WTC11 (cell line): ENCODE measurements around the gene STON2. TPM values are rescaled to one million over a fixed set of nuclear protein-coding genes. Genes with fewer than 3 reads are reported as not detected.

Source experiments
- ATAC-seq: fragments of 200-7000 bp; cut with Tn5 transposase; 2 replicates; pipeline ENCODE4 v1.10.0; 2021; ENCODE audit warnings: mild to moderate bottlenecking, moderate library complexity
- CTCF ChIA-PET: fragments of 300-600 bp; sonication (Branson Sonifier 250); formaldehyde crosslinking; loops from one replicate; lab custom pipeline; 2021; ENCODE audit warnings: antibody characterized with exemption; lab: Charles Lee
- POLR2A ChIA-PET: fragments of 350-600 bp; sonication (Branson Sonifier 250); formaldehyde crosslinking; loops from one replicate; lab custom pipeline; 2021; ENCODE audit warnings: antibody characterized with exemption; lab: Charles Lee
- DNase-seq: peaks from one replicate; pipeline ENCODE4 v3.0.0; 2021; ENCODE audit warnings: low spot score
- H3K27ac Mint-ChIP-seq: 2 replicates; pipeline ENCODE4 v1.8.0; 2021; ENCODE audit warnings: mixed read lengths
- H3K27me3 Mint-ChIP-seq: 2 replicates; pipeline ENCODE4 v1.8.0; 2021; ENCODE audit warnings: low read depth, mild to moderate bottlenecking, moderate library complexity, mixed read lengths
- H3K36me3 Mint-ChIP-seq: 2 replicates; pipeline ENCODE4 v1.8.0; 2021; ENCODE audit warnings: mixed read lengths
- H3K4me1 Mint-ChIP-seq: 2 replicates; pipeline ENCODE4 v1.8.0; 2022; ENCODE audit warnings: mixed read lengths
- H3K4me3 Mint-ChIP-seq: 2 replicates; pipeline ENCODE4 v1.8.0; 2021; ENCODE audit warnings: mild to moderate bottlenecking, moderate library complexity, mixed read lengths
- H3K9me3 Mint-ChIP-seq: 2 replicates; pipeline ENCODE4 v1.8.0; 2021; ENCODE audit warnings: mixed read lengths
- ATF1 ChIP-seq: sonication (generic); formaldehyde crosslinking; IDR thresholded peaks from 2 replicates; pipeline ENCODE4 v1.8.1; 2023; ENCODE audit warnings: mild to moderate bottlenecking, moderate library complexity, missing genetic modification reagents
- CREB1 ChIP-seq: sonication (generic); formaldehyde crosslinking; IDR thresholded peaks from 2 replicates; pipeline ENCODE4 v1.8.0; 2023; ENCODE audit warnings: mild to moderate bottlenecking, missing genetic modification reagents
- CREM ChIP-seq: sonication (generic); formaldehyde crosslinking; IDR thresholded peaks from 2 replicates; pipeline ENCODE4 v1.8.1; 2022; ENCODE audit warnings: mild to moderate bottlenecking, missing genetic modification reagents, moderate library complexity
- EMX1 ChIP-seq: fragments of 250-450 bp; sonication (Bioruptor Pico); IDR thresholded peaks from 2 replicates; pipeline ENCODE4 v1.8.0; 2021; ENCODE audit warnings: mild to moderate bottlenecking
- IRF2 ChIP-seq: sonication (generic); formaldehyde crosslinking; IDR thresholded peaks from 2 replicates; pipeline ENCODE4 v1.8.0; 2022; ENCODE audit warnings: low read depth, missing genetic modification reagents, borderline replicate concordance
- KAT7 ChIP-seq: sonication (generic); formaldehyde crosslinking; IDR thresholded peaks from 2 replicates; pipeline ENCODE4 v1.8.1; 2023; ENCODE audit warnings: missing genetic modification reagents, mild to moderate bottlenecking, borderline replicate concordance
- NFATC4 ChIP-seq: fragments of 250-450 bp; sonication (Bioruptor Pico); IDR thresholded peaks from 2 replicates; pipeline ENCODE4 v1.9.0; 2021; ENCODE audit warnings: mild to moderate bottlenecking
- NR3C1 ChIP-seq: sonication (generic); formaldehyde crosslinking; conservative IDR thresholded peaks from 2 replicates; pipeline ENCODE4 v1.8.1; 2023; ENCODE audit warnings: low read depth, mild to moderate bottlenecking, missing genetic modification reagents
- RELA ChIP-seq: sonication (generic); formaldehyde crosslinking; IDR thresholded peaks from 2 replicates; pipeline ENCODE4 v1.8.1; 2022; ENCODE audit warnings: missing genetic modification reagents, mild to moderate bottlenecking, borderline replicate concordance
- RORB ChIP-seq: fragments of 250-450 bp; sonication (Bioruptor Pico); IDR thresholded peaks from 2 replicates; pipeline ENCODE4 v1.9.0; 2021; ENCODE audit warnings: mild to moderate bottlenecking
- TEAD1 ChIP-seq: sonication (generic); formaldehyde crosslinking; IDR thresholded peaks from 2 replicates; pipeline ENCODE4 v1.8.0; 2022; ENCODE audit warnings: mild to moderate bottlenecking, missing genetic modification reagents
- ZBTB21 ChIP-seq: sonication (generic); formaldehyde crosslinking; IDR thresholded peaks from 2 replicates; pipeline ENCODE4 v1.8.1; 2023; ENCODE audit warnings: mild to moderate bottlenecking, missing genetic modification reagents, borderline replicate concordance
- ZNF263 ChIP-seq: sonication (generic); formaldehyde crosslinking; IDR thresholded peaks from 2 replicates; pipeline ENCODE4 v1.8.1; 2022; ENCODE audit warnings: low read depth, mild to moderate bottlenecking, moderate library complexity, missing genetic modification reagents
- ZNF416 ChIP-seq: fragments of 250-450 bp; sonication (Bioruptor Pico); IDR thresholded peaks from 2 replicates; pipeline ENCODE4 v1.9.0; 2021; ENCODE audit warnings: mild to moderate bottlenecking, inconsistent platforms
- ZNF423 ChIP-seq: fragments of 250-450 bp; sonication (Bioruptor Pico); IDR thresholded peaks from 2 replicates; pipeline ENCODE4 v2.1.2; 2022; ENCODE audit warnings: mild to moderate bottlenecking, moderate library complexity
- total RNA-seq: library from RNA; stranded (reverse); gene quantifications from 3 replicates; pipeline ENCODE4 v1.2.3, GENCODE V29; 2021
- TF ChIP-seq, protein P1 (sequence below): fragments of 200-600 bp; IDR thresholded peaks from 2 replicates; pipeline ENCODE4 v1.8.0; 2022; ENCODE audit warnings: antibody characterized with exemption
- TF ChIP-seq, protein P2 (sequence below): fragments of 250-450 bp; sonication (Bioruptor Pico); IDR thresholded peaks from 2 replicates; pipeline ENCODE4 v1.8.0; 2021; ENCODE audit warnings: mild to moderate bottlenecking
- TF ChIP-seq, protein P3 (sequence below): fragments of 250-450 bp; sonication (Bioruptor Pico); IDR thresholded peaks from 2 replicates; pipeline ENCODE4 v1.9.0; 2021; ENCODE audit warnings: mild to moderate bottlenecking
- TF ChIP-seq, protein P4 (sequence below): fragments of 250-450 bp; sonication (Bioruptor Pico); conservative IDR thresholded peaks from 2 replicates; pipeline ENCODE4 v1.9.0; 2021; ENCODE audit warnings: mild to moderate bottlenecking
- TF ChIP-seq, protein P5 (sequence below): sonication (generic); formaldehyde crosslinking; IDR thresholded peaks from 2 replicates; pipeline ENCODE4 v1.8.1; 2022; ENCODE audit warnings: low read depth, missing genetic modification reagents, borderline replicate concordance

STON2 gene
- total RNA-seq, 1 experiment from 2014 or later: 69.2 TPM

DNA sequence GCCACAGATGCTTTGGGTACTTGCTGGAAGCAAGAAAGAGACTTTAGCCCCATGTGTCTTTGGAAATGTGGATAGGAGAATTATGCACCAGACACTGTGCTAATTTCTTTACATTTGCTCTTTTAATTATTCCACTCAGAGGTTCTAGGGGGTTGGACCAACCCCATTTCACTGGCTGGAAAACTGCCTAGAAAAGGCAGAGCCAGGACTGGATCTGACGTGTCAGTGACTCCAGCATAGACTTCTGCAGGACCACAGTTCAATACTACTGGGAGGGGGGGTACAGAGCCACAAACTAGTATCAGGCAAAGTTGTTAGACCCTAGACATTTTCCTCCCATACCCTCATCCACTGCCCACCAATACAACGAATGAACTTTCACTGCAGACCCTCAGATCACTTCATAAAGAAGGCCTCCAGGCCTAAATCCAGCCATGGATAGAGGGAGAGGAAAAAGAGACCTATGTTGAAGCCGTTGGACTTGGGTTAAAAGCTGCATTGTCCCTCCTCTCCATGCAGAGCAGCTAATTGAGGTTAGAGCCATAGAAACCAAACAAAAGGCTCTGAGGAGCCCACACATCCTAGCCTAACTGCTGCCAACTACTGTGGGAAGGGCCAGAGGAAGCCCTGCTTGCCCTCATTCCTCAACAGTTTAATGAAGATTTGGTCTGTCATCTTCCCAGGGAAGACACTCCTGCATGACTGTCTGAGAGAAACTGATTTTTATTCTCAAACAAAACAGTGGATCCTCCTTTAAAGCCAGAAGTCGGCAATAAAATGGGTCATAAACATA, 68.7 kb downstream of the STON2 start (continued):
- TF ChIP-seq TEAD1 (CRISPR knock-in tag) (no peak), KAT7 (CRISPR knock-in tag) (no peak), ATF1 (CRISPR knock-in tag) (no peak)
- TF ChIP-seq, protein P1, sequence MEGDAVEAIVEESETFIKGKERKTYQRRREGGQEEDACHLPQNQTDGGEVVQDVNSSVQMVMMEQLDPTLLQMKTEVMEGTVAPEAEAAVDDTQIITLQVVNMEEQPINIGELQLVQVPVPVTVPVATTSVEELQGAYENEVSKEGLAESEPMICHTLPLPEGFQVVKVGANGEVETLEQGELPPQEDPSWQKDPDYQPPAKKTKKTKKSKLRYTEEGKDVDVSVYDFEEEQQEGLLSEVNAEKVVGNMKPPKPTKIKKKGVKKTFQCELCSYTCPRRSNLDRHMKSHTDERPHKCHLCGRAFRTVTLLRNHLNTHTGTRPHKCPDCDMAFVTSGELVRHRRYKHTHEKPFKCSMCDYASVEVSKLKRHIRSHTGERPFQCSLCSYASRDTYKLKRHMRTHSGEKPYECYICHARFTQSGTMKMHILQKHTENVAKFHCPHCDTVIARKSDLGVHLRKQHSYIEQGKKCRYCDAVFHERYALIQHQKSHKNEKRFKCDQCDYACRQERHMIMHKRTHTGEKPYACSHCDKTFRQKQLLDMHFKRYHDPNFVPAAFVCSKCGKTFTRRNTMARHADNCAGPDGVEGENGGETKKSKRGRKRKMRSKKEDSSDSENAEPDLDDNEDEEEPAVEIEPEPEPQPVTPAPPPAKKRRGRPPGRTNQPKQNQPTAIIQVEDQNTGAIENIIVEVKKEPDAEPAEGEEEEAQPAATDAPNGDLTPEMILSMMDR: no peak
- TF ChIP-seq, protein P2, sequence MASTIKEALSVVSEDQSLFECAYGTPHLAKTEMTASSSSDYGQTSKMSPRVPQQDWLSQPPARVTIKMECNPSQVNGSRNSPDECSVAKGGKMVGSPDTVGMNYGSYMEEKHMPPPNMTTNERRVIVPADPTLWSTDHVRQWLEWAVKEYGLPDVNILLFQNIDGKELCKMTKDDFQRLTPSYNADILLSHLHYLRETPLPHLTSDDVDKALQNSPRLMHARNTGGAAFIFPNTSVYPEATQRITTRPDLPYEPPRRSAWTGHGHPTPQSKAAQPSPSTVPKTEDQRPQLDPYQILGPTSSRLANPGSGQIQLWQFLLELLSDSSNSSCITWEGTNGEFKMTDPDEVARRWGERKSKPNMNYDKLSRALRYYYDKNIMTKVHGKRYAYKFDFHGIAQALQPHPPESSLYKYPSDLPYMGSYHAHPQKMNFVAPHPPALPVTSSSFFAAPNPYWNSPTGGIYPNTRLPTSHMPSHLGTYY: no peak

DNA sequence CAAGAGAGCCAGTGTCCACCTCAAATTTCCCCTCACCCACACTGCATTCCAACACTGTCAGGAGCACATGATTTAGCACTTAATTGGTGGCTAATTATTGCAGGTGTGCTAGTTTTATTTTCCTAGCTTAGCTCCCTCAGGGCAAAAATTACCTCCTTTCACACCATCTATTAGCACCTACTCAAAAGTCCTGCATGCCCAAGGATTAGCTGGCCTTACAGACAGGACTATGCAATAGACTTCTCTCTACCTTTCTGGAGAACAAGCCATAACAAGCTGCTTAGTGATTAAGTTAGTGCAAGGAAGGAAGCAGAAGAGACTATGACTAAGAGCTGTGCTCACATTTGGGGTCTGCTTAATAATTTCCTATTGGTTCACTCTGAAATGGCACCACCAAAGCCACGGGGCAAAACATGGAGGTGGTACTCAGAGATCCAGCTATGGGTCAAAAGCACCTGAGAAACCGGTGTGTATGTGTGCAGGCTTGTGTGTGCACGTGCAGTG, 69.5 kb downstream of the STON2 start:
- ATAC-seq (no peak), DNase-seq (no peak)
- H3K9me3 Mint-ChIP-seq: no peaks in the 10 kb centered on the region
- H3K36me3 Mint-ChIP-seq: no peaks in the 10 kb centered on the region
- H3K27me3 Mint-ChIP-seq: no peaks in the 10 kb centered on the region
- no peak overlapping the region for H3K4me3 Mint-ChIP-seq
- H3K4me1 Mint-ChIP-seq: peaks cover 16% of the 10 kb centered on the region
- CTCF ChIA-PET: interaction anchor here (1.0 kb wide), 1 partner anchor 61 kb away, joined by 4 read pairs; no protein-coding TSS in a partner anchor
- TF ChIP-seq ZNF263 (no peak), CREM (CRISPR knock-in tag) (no peak), ZNF423 (CRISPR knock-in tag) (no peak), RELA (no peak), EMX1 (CRISPR knock-in tag) (no peak), ZBTB21 (CRISPR knock-in tag) (no peak), RORB (no peak), NFATC4 (no peak), CREB1 (no peak), IRF2 (CRISPR knock-in tag) (no peak), ZNF416 (CRISPR knock-in tag) (no peak), ATF1 (CRISPR knock-in tag) (no peak), NR3C1 (CRISPR knock-in tag) (no peak)
- TF ChIP-seq, protein P3, sequence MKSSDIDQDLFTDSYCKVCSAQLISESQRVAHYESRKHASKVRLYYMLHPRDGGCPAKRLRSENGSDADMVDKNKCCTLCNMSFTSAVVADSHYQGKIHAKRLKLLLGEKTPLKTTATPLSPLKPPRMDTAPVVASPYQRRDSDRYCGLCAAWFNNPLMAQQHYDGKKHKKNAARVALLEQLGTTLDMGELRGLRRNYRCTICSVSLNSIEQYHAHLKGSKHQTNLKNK (CRISPR knock-in tag): no peak
- TF ChIP-seq, protein P4, sequence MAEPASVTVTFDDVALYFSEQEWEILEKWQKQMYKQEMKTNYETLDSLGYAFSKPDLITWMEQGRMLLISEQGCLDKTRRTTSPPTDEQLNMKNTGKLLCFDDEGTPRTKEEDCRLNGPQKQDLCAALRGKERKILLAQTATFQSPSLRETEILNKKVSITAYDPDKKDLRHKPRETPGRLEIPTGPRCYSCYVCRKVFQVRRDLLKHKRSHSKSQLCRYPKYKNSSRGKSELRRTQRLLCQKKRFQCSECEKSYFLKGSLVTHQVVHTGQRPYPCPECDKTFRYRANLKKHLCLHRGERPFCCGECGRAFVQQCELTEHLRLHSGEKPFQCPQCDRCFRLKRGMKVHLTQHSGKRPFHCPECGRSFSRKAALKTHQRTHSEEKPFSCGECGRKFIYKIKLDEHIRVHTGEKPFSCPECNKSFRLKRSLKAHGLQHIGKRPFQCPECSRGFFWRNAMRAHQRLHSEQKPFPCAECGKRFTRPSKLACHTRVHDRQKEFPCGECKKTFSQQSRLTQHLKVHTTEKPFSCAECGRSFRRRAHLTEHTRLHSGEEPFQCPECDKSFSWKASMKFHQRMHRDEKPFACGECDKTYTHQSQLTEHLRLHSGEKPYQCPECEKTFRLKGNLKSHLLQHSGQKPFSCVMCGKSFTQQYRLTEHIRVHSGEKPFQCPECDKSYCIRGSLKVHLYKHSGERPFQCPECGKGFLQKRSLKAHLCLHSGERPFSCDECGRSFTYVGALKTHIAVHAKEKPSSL (CRISPR knock-in tag): no peak
- TF ChIP-seq, protein P5, sequence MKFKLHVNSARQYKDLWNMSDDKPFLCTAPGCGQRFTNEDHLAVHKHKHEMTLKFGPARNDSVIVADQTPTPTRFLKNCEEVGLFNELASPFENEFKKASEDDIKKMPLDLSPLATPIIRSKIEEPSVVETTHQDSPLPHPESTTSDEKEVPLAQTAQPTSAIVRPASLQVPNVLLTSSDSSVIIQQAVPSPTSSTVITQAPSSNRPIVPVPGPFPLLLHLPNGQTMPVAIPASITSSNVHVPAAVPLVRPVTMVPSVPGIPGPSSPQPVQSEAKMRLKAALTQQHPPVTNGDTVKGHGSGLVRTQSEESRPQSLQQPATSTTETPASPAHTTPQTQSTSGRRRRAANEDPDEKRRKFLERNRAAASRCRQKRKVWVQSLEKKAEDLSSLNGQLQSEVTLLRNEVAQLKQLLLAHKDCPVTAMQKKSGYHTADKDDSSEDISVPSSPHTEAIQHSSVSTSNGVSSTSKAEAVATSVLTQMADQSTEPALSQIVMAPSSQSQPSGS (CRISPR knock-in tag): no peak
- TF ChIP-seq, all 79 proteins: peak for 0
- H3K27ac Mint-ChIP-seq: no peak overlapping the region
- POLR2A ChIA-PET: interaction anchor here (0.5 kb wide), 1 partner anchor 21 kb away, joined by 3 read pairs; no protein-coding TSS in a partner anchor
